Effector memory CD4-positive, alpha-beta T cell (primary cell): ENCODE data around the gene PCDHB5.
"Not testable (repeated sequence)": the region's sequence is repeated elsewhere in the genome, so short reads cannot be mapped to it uniquely, and the experiment has no call there.

Experiments used
- DNase-seq, 3 donors: peaks; one replicate each; pipeline ENCODE4 v3.0.0-alpha.2; 2020
- H3K27ac ChIP-seq: 2 replicates; pipeline ENCODE4 v1.7.0; 2013; ENCODE audit warnings: mild to moderate bottlenecking, low read length, moderate library complexity; ENCODE audit not compliant: insufficient read depth, poor library complexity, severe bottlenecking
- H3K27me3 ChIP-seq: replicated peaks from 2 replicates; pipeline ENCODE4 v1.7.0; 2013; ENCODE audit warnings: mild to moderate bottlenecking, low read length; ENCODE audit not compliant: insufficient read depth, control insufficient read depth, poor library complexity, severe bottlenecking
- H3K36me3 ChIP-seq: 2 replicates; pipeline ENCODE4 v1.7.0; 2013; ENCODE audit warnings: mild to moderate bottlenecking, low read length, moderate library complexity; ENCODE audit not compliant: control insufficient read depth, insufficient read depth
- H3K4me1 ChIP-seq: 2 replicates; pipeline ENCODE4 v1.7.0; 2013; ENCODE audit warnings: low read length, mild to moderate bottlenecking; ENCODE audit not compliant: control insufficient read depth, insufficient read depth, poor library complexity, severe bottlenecking
- H3K4me3 ChIP-seq: 2 replicates; pipeline ENCODE4 v1.7.0; 2013; ENCODE audit warnings: low read length, low read depth, mild to moderate bottlenecking; ENCODE audit not compliant: insufficient read depth, poor library complexity, severe bottlenecking
- H3K9me3 ChIP-seq: 2 replicates; pipeline ENCODE4 v1.7.0; 2013; ENCODE audit warnings: mild to moderate bottlenecking, low read length, moderate library complexity; ENCODE audit not compliant: control insufficient read depth

Gene PCDHB5

DNA sequence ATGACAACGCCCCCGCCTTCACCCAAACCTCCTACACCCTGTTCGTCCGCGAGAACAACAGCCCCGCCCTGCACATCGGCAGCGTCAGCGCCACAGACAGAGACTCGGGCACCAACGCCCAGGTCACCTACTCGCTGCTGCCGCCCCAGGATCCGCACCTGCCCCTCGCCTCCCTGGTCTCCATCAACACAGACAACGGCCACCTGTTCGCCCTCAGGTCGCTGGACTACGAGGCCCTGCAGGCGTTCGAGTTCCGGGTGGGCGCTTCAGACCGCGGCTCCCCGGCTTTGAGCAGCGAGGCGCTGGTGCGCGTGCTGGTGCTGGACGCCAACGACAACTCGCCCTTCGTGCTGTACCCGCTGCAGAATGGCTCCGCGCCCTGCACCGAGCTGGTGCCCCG lies 44.4 kb downstream of the PCDHB5 start:
- H3K9me3 ChIP-seq, H3K27ac ChIP-seq, H3K4me3 ChIP-seq, H3K36me3 ChIP-seq, DNase-seq, H3K4me1 ChIP-seq: not testable (repeated sequence)
- H3K27me3 ChIP-seq, result peaks cover 14% of the 10 kb centered on the region

DNA sequence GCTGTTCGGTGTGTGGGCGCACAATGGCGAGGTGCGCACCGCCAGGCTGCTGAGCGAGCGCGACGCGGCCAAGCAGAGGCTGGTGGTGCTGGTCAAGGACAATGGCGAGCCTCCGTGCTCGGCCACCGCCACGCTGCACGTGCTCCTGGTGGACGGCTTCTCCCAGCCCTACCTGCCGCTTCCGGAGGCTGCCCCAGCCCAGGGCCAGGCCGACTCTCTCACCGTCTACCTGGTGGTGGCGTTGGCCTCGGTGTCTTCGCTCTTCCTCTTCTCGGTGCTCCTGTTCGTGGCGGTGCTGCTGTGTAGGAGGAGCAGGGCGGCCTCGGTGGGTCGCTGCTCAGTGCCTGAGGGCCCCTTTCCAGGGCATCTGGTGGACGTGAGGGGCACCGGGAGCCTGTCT lies 44.9 kb downstream of the PCDHB5 start:
- H3K4me3 ChIP-seq, H3K9me3 ChIP-seq, H3K4me1 ChIP-seq, H3K27ac ChIP-seq, DNase-seq, H3K36me3 ChIP-seq: not testable (repeated sequence)
- peaks cover 14% of the 10 kb centered on the region for H3K27me3 ChIP-seq

DNA sequence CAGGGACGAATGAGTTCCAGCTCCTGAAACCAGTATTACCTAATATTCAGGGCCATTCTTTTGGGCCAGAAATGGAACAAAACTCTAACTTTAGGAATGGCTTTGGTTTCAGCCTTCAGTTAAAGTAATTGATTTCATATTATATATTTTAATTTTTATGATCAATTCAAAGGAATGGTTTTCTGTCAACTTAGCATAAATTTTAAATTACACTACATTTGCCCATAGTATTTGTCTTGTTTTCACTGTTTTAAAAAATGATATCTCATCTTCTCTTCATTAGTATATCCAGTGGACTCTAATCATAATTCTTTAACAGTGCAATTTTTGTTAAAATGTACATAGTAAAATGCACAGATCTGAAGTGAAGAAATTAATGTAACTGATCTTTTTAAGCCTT lies 45.3 kb downstream of the PCDHB5 start:
- Histone ChIP-seq H3K27me3 (peaks cover 14% of the 10 kb centered on the region), H3K4me1 (no peaks in the 10 kb centered on the region), H3K27ac (no peak overlapping the region), H3K4me3 (no peak overlapping the region), H3K9me3 (no peaks in the 10 kb centered on the region), H3K36me3 (no peaks in the 10 kb centered on the region)
- no peak for DNase-seq

DNA sequence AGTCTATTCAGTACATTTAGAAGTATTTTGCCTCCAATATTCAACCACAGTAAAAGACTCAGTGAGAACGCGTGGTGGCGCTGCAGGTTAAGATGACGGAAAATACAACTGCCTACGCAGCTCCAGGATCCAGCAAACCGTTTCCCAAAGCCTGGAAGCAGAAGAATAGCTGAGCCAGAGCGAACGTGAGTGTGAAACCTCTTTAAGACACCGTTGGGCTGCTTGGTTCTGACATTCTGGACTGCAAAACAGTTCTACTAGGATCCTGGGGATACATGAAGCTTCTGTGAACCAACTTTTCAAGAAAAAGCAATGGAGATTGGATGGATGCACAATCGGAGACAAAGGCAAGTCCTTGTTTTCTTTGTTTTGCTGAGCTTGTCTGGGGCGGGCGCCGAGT lies 47.2 kb downstream of the PCDHB5 start, which contains the start of gene PCDHB16:
Gene PCDHB16 (plus strand): TSS at position 140 of the 400 bp plus-strand sequence. CDS start 173 bp downstream, at position 313.
- Histone ChIP-seq H3K9me3 (no peaks in the 10 kb centered on the region), H3K4me1 (no peaks in the 10 kb centered on the region), H3K27ac (no peak within 1 kb of the TSS), H3K27me3 (peaks cover 5% of the 10 kb centered on the region), H3K36me3 (no peaks in the 10 kb centered on the region), H3K4me3 (no peak within 1 kb of the TSS)
- DNase-seq, result no peak

DNA sequence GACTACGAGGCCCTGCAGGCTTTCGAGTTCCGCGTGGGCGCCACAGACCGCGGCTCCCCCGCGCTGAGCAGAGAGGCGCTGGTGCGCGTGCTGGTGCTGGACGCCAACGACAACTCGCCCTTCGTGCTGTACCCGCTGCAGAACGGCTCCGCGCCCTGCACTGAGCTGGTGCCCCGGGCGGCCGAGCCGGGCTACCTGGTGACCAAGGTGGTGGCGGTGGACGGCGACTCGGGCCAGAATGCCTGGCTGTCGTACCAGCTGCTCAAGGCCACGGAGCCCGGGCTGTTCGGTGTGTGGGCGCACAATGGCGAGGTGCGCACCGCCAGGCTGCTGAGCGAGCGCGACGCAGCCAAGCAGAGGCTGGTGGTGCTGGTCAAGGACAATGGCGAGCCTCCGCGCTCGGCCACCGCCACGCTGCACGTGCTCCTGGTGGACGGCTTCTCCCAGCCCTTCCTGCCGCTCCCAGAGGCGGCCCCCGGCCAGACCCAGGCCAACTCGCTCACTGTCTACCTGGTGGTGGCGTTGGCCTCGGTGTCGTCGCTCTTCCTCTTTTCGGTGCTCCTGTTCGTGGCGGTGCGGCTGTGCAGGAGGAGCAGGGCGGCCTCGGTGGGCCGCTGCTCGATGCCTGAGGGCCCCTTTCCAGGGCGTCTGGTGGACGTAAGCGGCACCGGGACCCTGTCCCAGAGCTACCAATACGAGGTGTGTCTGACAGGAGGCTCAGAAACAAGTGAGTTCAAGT lies 49.3 kb downstream of the PCDHB5 start:
- H3K9me3 ChIP-seq, H3K4me3 ChIP-seq, H3K4me1 ChIP-seq, DNase-seq, H3K27ac ChIP-seq, H3K27me3 ChIP-seq, H3K36me3 ChIP-seq: not testable (repeated sequence)

DNA sequence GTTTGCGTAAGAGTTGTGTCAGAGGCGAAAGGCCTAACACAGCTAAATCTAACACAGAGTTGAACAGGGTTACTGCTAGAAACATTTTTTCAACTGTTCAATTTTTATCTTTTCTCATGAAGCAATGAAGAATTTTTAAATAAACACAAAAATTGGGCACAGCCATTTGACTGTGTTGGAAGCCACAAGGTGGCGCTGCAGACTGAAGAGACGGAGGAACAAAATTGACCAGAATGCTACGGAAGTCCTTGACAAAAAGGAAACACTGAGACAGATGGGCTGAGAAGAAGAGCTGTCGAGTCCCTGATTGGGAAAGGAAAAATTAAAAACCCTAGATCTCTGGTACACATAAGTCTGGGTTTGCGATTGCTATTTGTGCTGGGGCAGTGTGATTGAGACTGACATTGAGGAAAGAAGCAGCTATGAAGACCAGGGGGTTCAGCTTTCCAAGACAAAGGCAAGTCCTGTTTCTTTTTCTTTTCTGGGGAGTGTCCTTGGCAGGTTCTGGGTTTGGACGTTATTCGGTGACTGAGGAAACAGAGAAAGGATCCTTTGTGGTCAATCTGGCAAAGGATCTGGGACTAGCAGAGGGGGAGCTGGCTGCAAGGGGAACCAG lies 52.0 kb downstream of the PCDHB5 start, which contains the start of gene PCDHB9:
Gene PCDHB9 (plus strand): TSS at position 265 of the 616 bp plus-strand sequence. CDS start 158 bp downstream, at position 423.
- DNase-seq, result peak in 1 of 3 donors; percentile 27
- H3K36me3 ChIP-seq, result no peaks in the 10 kb centered on the region
- no peak within 1 kb of the TSS for H3K4me3 ChIP-seq
- H3K27ac ChIP-seq, result no peak within 1 kb of the TSS
- no peaks in the 10 kb centered on the region for H3K4me1 ChIP-seq
- H3K27me3 ChIP-seq, result peaks cover under 1% of the 10 kb centered on the region
- H3K9me3 ChIP-seq, result no peaks in the 10 kb centered on the region
